Uterus (tissue), 4 donors: ENCODE measurements around the gene JARID2. TPM values are rescaled to one million over a fixed set of nuclear protein-coding genes. Genes with fewer than 3 reads are reported as not detected.

Experiments used
- DNase-seq, 2 donors: peaks; one replicate each; pipeline ENCODE4 v3.0.0-alpha.2; 2019 to 2020
- H3K27ac ChIP-seq, 2 donors: fragments of 200-600 bp; sonication (generic); 1 replicate in 1 of 2; 2 replicates in 1 of 2; pipeline ENCODE4 v1.5.1; 2016 to 2018
- H3K27me3 ChIP-seq, 2 donors: fragments of 200-600 bp; sonication (generic); one replicate each; pipeline ENCODE4 v1.5.1; 2018 to 2019; ENCODE audit warnings: control low read depth in 1 of 2
- H3K36me3 ChIP-seq, 2 donors: fragments of 200-600 bp; sonication (generic); one replicate each; pipeline ENCODE4 v1.5.1; 2019; ENCODE audit warnings: control low read depth in 1 of 2
- H3K4me1 ChIP-seq, 2 donors: fragments of 200-600 bp; sonication (generic); one replicate each; pipeline ENCODE4 v1.5.1; 2018 to 2019; ENCODE audit warnings: control low read depth in 1 of 2
- H3K4me3 ChIP-seq, 2 donors: fragments of 200-600 bp; sonication (generic); 1 replicate in 1 of 2; 2 replicates in 1 of 2; pipeline ENCODE4 v1.5.1; 2018 to 2019; ENCODE audit warnings: mild to moderate bottlenecking in 1 of 2
- H3K9me3 ChIP-seq, 2 donors: fragments of 200-600 bp; sonication (generic); one replicate each; pipeline ENCODE4 v1.5.1; 2019; ENCODE audit warnings: control low read depth in 1 of 2
- POLR2A ChIP-seq, 2 donors: fragments of 450-650 bp; IDR thresholded peaks; one replicate each; pipeline ENCODE4 v1.6.1; 2016; ENCODE audit warnings: antibody characterized with exemption in 2 of 2, mild to moderate bottlenecking in 1 of 2, moderate library complexity in 1 of 2
- intact Hi-C: fragments of 100-400 bp; cut with DNase I; formaldehyde crosslinking; loops from one replicate; pipeline ENCODE4 v1.15.1; 2023; ENCODE audit warnings: low total_unique reads
- total RNA-seq, 4 donors: library from RNA; depleted of rRNA in 3 of 4; stranded (reverse); fragments of >200 nt in 3 of 4; gene quantifications; one replicate each; pipeline versions ENCODE4 v1.1.0 to v1.2.4, GENCODE V29; 2014 to 2023
- TF ChIP-seq, protein P1 (sequence below), 4 experiments: fragments of 200-600 bp in 2 of 4; fragments of 450-650 bp in 2 of 4; sonication (generic) in 2 of 4; IDR thresholded peaks; one replicate each; pipeline ENCODE4 v1.5.1; 2016 to 2019; ENCODE audit warnings: antibody characterized with exemption in 4 of 4, mild to moderate bottlenecking in 2 of 4, moderate library complexity in 1 of 4
- donor health status: DM: yes; HTN: yes; CAD: no.

The JARID2 gene
- total RNA-seq, 4 donors from 2014 or later, result 2.6 to 15.8 (median 8.0) TPM

DNA sequence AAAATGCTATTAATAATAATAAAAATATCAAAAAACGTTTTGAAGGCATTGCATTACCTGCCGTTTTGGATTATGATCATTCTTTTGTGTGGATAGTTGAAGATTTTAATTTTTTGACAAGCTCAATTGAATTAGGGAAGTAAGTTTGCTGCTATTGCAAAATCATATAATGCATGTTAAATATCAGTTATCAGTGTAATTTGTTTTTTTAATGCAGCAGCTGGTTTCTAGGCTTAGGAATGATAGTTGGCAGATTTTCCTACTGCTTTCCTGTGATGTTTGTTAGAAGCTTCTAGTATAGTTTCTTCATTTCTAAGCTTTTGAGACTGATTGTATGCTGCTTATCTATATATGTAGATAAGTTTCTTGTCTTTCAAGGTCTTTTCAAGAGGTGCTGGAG lies 99.0 kb downstream of the JARID2 start:
- H3K4me3 ChIP-seq, result no peak overlapping the region
- no peak overlapping the region for H3K27ac ChIP-seq
- intact Hi-C loops, result no loop called here
- no peaks in the 10 kb centered on the region for H3K9me3 ChIP-seq
- H3K36me3 ChIP-seq, result no peaks in the 10 kb centered on the region
- H3K4me1 ChIP-seq, result no peaks in the 10 kb centered on the region
- TF ChIP-seq, protein P1, sequence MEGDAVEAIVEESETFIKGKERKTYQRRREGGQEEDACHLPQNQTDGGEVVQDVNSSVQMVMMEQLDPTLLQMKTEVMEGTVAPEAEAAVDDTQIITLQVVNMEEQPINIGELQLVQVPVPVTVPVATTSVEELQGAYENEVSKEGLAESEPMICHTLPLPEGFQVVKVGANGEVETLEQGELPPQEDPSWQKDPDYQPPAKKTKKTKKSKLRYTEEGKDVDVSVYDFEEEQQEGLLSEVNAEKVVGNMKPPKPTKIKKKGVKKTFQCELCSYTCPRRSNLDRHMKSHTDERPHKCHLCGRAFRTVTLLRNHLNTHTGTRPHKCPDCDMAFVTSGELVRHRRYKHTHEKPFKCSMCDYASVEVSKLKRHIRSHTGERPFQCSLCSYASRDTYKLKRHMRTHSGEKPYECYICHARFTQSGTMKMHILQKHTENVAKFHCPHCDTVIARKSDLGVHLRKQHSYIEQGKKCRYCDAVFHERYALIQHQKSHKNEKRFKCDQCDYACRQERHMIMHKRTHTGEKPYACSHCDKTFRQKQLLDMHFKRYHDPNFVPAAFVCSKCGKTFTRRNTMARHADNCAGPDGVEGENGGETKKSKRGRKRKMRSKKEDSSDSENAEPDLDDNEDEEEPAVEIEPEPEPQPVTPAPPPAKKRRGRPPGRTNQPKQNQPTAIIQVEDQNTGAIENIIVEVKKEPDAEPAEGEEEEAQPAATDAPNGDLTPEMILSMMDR (IDR thresholded peaks at IDR 0.05), result no peak
- TF ChIP-seq POLR2A (IDR thresholded peaks at IDR 0.05), result no peak
- H3K27me3 ChIP-seq, result no peaks in the 10 kb centered on the region
- DNase-seq, result no peak

DNA sequence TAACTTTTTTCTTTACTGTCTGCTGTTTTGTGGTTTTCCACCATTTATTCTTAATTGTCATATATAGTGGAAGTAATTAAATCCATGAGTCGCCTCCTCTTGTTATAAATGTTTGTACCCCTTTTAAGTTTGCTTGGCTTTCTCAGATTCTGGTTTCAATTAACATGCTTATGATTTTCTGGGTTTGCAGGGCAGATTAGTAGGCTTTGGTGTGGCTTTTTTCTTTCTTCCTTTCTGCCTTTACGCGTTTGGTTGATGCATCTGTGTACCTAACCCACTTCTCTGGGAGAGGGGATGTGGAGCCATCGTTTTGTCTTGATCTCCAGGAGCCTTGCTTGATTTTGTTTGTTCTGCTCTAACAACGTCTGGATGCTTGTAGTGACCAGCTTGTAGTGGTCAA lies 100.4 kb downstream of the JARID2 start:
- intact Hi-C loops, result no loop called here
- Histone ChIP-seq H3K9me3 (no peaks in the 10 kb centered on the region), H3K36me3 (no peaks in the 10 kb centered on the region), H3K27me3 (no peaks in the 10 kb centered on the region), H3K4me3 (no peak overlapping the region), H3K4me1 (no peaks in the 10 kb centered on the region), H3K27ac (no peak overlapping the region)
- TF ChIP-seq, protein P1 (IDR thresholded peaks at IDR 0.05), result no peak
- TF ChIP-seq POLR2A (IDR thresholded peaks at IDR 0.05), result no peak
- DNase-seq, result no peak

DNA sequence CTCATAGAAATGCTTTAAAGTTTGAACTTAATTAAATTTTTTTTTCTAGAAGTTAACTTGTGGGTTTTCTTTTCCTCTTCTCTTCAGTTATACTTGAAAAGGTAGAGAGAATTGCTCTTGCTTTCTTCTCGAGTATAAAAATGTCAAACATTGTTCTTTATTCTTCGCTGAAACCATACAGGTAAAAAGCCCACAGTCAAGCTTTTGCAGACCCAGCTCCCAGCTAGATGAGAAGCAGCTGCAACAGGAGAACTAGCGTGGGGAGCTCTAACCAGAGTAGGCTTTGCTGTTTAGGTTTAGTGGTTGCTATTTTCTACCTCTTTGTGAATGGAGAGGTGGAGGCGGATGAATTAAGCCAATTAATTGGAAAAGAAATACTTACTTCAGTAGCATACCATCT lies 102.7 kb downstream of the JARID2 start:
- H3K4me3 ChIP-seq, result no peak overlapping the region
- no peak overlapping the region for H3K27ac ChIP-seq
- no peaks in the 10 kb centered on the region for H3K9me3 ChIP-seq
- no peaks in the 10 kb centered on the region for H3K36me3 ChIP-seq
- no peak for DNase-seq
- intact Hi-C loops, result no loop called here
- H3K4me1 ChIP-seq, result no peaks in the 10 kb centered on the region
- TF ChIP-seq POLR2A (IDR thresholded peaks at IDR 0.05), result no peak
- TF ChIP-seq, protein P1 (IDR thresholded peaks at IDR 0.05), result no peak
- no peaks in the 10 kb centered on the region for H3K27me3 ChIP-seq

DNA sequence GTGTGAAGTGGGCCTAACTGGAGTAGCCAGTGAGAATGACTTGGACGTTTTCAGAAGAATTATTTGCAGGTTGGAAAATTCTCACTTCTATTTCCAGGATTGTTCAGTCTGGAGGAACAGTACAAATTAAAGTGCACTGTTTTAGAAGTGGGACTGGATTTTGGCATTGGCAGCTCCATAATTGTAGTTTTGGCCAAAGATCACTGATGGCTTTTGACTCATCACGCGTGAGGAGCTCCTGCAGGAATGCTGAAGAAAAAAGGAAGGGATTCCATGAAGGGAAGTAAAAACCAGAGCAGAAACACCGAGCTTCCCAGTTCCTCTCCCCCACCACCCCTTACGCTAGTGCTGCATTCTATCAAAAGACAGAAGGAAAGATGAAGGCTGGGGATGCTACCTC lies 103.5 kb downstream of the JARID2 start:
- no peak overlapping the region for H3K4me3 ChIP-seq
- no peaks in the 10 kb centered on the region for H3K9me3 ChIP-seq
- H3K4me1 ChIP-seq, result no peaks in the 10 kb centered on the region
- H3K36me3 ChIP-seq, result no peaks in the 10 kb centered on the region
- H3K27ac ChIP-seq, result no peak overlapping the region
- DNase-seq, result no peak
- no peaks in the 10 kb centered on the region for H3K27me3 ChIP-seq
- TF ChIP-seq POLR2A (IDR thresholded peaks at IDR 0.05), result no peak
- TF ChIP-seq, protein P1 (IDR thresholded peaks at IDR 0.05), result no peak
- intact Hi-C loops, result no loop called here

DNA sequence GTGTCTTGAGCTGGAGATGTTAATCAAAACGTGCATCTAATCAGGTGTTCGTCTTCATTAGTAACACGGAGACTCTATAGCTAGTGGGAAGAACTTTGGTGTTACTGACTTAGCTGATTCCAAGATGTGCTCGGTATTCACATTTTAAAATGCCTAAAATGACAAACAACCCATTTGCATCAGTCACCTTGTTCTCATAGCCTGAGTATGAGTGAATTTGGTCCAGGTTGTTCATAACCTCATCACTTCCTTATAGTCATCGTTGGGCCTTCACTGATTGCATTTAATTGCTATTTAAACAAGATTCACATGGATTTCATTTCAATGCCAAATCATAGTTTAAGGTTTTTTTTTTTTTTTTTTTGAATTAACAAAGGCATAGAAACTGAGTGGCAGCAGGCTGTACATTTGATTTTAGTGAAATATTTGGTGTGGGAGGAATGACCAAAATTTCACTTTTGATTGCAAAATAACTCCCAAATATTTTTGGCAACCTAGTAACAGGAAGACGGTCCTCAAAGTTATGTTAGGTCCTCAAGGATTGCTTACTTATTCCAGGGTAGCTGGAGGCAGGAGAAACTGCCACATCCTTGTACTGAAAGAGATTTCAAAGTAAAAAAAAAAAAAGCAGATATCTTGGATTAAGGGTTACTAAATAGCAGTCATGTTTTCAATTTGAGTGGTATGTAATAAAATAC lies 104.7 kb downstream of the JARID2 start:
- Histone ChIP-seq H3K4me3 (no peak overlapping the region), H3K4me1 (no peaks in the 10 kb centered on the region), H3K27ac (no peak overlapping the region), H3K36me3 (no peaks in the 10 kb centered on the region), H3K27me3 (no peaks in the 10 kb centered on the region), H3K9me3 (no peaks in the 10 kb centered on the region)
- intact Hi-C loops, result no loop called here
- no peak for DNase-seq
- no peak for TF ChIP-seq POLR2A (IDR thresholded peaks at IDR 0.05)
- TF ChIP-seq, protein P1 (IDR thresholded peaks at IDR 0.05), result no peak
